ENCODE data around the gene GNG8.
"Not testable (repeated sequence)": the region's sequence is repeated elsewhere in the genome, so short reads cannot be mapped to it uniquely, and the experiment has no call there.

Gene GNG8

GRCh38 chr19:46646402-46646801, 10.4 kb upstream of the GNG8 start:
- ATAC-seq (no peak), DNase-seq (no peak)

DNA sequence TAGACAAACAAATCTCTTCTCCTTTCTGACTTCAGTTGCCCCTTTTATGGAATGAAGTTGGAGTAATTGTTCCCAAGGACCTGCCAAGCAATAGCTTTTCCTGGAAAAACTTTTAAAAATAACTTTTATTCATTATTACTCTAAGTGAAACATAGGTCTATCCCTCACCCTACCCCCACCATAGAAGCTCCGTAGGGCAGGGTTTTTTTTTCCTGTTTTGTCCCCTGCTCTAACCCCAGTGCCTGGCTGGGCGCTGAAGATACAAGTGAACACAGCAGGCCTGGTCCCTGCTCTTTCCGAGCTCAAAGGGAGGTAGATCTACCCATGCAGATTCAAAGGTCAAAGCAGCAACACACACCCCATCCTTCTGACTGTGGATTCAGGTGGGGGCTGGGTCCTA, 8.7 kb upstream of the GNG8 start:
- DNase-seq (no peak), ATAC-seq (no peak)

DNA sequence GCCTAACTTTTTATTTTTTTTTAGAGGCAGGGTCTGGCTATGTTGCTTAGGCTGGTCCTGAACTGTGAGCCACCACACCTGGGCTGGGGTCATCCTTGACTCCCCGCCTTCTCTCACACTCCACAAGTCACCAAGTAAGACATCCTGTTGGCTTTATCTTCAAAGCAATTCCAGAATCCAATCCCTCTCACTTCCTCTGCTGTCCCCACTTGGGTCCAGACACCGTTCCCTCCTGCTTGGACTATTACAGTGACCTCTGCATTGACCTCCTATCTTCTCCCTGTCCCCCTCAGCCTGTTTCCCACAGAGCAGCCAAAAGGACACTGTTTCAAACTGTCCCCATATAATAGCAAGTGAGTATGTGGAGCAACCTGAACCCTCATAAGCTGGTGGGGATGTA, 4.7 kb upstream of the GNG8 start:
- DNase-seq = no peak
- no peak for ATAC-seq

GRCh38 chr19:46639358-46640182, 3.6 kb upstream of the GNG8 start:
- no peak for DNase-seq
- no peak for ATAC-seq

GRCh38 chr19:46637224-46637623, 1.2 kb upstream of the GNG8 start:
- no peak for DNase-seq

GRCh38 chr19:46634656-46635218, 1.3 kb downstream of the GNG8 start:
- ATAC-seq = no peak
- DNase-seq = no peak

More at GRCh38 chr19:46637224-46637623, 1.2 kb upstream of the GNG8 start:
- ATAC-seq = no peak

DNA sequence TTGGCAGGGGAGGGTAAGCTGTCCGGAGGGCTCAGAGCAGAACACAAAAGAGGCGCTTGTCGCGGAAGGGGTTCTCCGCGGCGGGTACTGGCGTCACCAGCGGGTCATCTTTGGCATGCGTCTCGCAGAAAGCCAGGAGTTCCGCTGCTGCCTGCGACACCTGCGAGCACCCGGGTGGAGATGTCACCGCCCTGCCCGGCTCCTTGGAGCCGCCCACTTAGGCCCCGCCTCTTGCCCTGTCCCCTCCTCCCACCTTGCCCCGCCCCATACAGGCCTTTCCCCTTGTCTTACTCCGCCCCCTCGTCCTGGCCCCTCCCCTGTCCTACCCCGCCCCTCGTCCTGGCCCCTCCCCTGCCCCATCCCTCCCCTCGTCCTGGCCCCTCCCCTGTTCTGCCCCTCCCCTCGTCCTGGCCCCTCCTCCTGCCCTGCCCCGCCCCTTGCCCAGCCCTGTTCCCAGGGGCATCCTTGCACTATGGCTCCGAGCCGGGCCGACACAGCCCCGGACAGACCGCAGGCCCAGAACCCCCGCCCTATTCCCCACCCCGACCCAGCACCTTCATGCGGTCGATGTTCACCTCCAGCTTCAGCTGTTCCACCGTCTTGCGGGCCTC, 1.9 kb downstream of the GNG8 start:
- DNase-seq (peak; percentile 98), ATAC-seq (peak; percentile 51)

DNA sequence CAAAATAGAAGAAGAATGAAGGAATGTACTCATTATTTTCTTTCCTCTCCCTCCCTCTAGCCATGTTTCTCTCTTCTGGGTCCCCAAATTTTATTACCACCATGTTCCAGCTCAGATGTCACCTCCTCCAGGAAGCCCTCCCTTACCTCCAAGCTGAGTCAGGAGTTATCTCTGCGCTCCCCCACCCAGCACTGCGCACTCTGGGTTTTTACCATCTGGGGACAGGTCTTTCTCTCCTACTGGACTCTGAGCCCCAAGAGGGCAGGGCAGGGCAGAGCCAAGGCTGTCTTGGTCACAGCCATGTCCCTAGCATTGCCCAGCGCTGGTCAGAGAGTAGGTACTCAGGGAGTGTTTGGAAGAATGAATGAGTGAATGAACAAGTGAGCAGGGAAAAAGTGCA, 2.9 kb downstream of the GNG8 start:
- DNase-seq (no peak), ATAC-seq (no peak)

- ATAC-seq (no peak), DNase-seq (no peak)
Observed at GRCh38 chr19:46631481-46631880, 4.5 kb downstream of the GNG8 start.

DNA sequence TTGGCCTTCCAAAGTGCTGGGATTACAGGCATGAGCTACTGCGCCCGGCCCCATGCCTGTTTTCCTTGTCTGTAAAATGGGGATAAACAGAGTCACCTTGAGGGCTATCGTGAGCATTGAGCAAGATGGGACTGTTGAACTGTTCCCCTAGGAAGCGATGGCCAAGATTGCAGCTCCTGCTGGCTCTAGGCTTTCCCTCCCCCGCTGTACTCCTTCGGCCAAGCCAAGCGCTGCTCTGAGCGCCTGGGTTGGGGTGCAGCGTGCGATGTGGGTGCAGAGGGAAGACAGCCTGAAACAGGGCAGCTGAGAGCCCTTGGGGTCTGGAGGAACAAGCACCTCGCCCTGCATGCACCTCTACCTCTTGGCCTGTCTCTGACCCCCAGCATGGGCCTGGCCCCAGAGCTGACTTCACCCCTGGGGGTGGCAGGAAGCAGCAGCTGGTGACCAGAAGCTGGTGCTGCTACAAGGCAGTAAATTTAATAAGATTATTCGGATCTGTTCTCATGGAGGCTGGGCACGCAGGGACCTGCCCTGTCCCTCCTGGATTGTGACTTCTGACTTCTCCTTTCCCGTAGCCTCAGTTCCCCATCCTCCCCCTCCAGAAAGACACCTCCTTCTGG, 5.3 kb downstream of the GNG8 start:
- DNase-seq = no peak

DNA sequence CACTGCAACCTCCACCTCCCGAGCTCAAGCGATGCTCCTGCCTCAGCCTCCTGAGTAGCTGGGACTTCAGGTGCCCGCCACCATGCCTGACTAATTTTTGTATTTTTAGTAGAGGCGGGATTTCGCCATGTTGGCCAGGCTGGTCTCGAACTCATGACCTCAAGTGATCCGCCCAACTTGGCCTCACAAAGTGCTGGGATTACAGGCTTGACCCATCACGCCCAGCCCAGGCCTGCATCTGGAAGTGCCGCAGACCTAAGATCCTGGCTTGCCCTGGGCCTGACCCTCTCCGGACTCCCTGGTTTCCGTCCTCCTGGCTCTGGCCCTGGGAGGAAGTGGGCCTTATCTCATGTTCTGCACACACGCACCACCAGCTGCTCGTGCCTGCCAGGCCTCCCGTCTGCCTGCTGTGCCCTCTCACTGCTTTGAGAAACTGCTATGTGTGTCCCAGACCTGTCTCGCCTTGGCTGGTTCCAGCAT, 6.4 kb downstream of the GNG8 start:
- no peak for ATAC-seq
- no peak for DNase-seq

More for the DNA sequence above, 5.3 kb downstream of the GNG8 start:
- ATAC-seq = no peak

DNA sequence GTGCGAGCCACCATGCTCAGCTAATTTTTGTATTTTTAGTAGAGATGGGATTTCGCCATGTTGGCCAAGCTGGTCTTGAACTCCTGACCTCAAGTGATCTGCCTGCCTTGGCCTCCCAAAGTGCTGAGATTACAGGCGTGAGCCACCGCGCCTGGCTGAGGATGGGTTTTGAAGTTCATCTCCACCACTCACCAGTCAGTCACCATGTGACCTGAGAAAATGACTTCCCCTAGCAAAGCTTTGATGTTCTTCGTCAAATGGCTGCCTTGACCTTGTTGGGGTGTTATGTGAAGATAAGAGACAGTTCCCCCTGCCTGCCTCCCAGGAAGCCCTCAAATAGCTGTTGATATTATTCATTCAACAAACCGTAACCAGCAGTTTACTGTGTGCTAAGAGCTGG, 7.0 kb downstream of the GNG8 start:
- ATAC-seq, DNase-seq: not testable (repeated sequence)

DNA sequence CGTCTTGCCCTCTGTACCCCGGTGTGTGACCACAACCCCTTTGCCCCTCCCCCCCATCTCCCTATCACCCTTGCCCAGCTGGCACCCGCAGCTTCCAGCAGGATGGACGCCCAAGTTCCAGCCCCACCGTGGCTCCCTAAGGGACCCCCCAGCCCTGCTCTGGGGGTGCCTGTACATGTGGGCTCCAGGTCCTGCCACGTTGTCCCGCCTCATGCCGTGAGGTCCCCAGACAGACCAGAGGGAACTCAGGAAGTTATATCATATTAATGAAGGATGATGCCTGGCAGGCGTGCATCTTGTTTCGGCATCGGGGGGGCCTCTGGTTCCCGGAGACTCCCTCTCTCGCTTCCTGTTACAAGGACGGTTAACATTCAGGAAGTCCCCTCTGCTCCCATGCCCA, 9.6 kb downstream of the GNG8 start:
- DNase-seq = no peak
- ATAC-seq = no peak

DNA sequence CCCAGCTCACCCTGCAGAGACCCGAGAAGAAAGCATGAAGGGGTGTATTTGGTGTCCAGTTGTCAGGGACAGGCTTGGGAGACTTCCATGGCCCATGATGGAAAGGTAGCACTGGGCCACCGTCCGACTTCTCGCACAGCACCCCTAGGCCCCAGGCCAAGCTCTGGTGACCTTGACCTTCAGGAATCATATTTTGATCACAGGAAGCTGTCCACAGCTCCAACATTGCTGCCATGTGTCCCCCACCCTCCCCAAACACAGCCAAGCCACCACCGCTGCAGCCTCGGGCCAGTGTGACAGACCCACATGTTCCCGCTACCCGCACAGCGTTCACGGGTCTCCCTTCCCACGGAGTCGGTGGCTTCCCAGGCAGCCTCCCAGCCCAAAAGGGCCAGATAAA, 10.3 kb downstream of the GNG8 start:
- ATAC-seq = no peak

DNA sequence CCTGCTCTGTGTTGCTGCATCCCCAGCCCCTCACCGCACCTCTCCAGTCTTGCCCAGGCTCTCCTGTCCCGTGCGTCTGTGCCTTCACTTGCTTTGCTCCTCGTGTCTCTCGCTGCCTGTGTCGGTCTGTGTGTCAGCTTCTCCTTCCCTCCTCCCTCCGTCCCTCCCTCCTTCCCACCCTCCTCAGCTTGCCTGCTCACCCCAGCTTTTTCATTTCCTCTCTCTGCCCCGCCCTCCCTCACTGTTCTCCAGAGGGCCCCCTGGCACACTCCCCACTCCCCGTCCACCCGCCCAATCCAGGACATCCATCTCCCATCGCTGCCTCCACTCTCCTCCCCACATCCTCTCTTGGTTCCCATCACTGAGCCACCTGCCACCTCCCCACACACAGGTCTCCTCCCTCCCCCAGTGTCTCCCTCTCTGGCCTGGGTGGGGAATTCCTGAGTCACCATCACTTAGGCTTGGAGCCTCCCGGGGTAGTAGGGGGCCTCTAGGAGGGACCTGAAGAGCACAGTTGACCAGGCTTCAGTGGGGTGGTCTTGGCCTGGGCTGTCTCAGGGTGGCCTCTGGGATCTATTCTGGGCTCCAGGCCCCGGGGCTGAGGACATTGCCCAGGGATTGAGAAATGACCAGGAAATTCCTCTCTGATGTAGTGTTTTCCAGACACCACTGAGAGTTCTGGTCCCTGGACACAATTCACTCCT, 10.9 kb downstream of the GNG8 start, which contains the start of gene PTGIR:
PTGIR (minus strand) TSS at position 132 of the 704 bp plus-strand sequence. CDS start 864 bp downstream, outside the sequence.
- peak; percentile 71 for DNase-seq
- peak; percentile 76 for ATAC-seq

More for the DNA sequence above, 10.3 kb downstream of the GNG8 start:
- DNase-seq = no peak

- DNase-seq (no peak), ATAC-seq (no peak)
Observed at GRCh38 chr19:46623915-46624502, 12.0 kb downstream of the GNG8 start.

DNA sequence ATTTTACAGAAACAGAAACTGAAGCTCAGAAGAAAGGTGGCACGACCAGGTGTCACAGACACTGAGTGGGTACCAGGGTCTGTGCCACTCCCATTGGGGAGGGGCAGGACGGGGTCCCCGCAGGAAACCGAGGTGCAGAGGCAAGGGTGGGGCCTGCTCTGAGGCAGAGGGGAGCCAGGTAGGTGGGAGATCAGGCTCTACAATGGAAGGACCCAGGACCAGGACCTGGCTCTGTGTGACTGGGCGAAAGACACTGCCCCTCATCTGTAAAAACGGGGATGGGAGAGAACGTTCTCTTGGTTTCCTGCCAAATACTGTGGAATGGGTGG, 13.9 kb downstream of the GNG8 start:
- no peak for DNase-seq
- ATAC-seq = no peak

GRCh38 chr19:46621191-46622117, 14.5 kb downstream of the GNG8 start:
- peak; percentile 63 for DNase-seq

DNA sequence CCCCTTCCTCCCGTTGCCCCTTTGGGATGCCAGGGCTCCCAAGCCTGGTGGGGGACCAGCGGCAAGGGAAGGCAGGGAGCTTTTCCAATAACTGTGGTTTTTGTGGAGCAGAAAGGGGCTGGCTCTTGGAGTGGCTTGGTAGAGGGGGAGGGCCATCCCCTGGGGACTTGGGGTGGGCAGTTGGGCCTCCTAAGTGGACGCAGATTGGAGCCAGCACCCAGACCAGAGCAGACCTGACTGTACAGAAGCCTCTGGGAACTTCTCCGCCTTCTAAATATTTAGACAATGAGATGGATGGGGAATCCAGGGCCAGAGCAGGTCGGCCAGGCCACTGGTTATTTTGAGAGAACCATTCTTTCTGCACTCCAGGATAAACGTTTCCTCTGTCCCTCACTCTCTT, 15.3 kb downstream of the GNG8 start:
- DNase-seq (no peak), ATAC-seq (no peak)

More at GRCh38 chr19:46621191-46622117, 14.5 kb downstream of the GNG8 start:
- no peak for ATAC-seq

GRCh38 chr19:46620267-46620666, 15.7 kb downstream of the GNG8 start:
- ATAC-seq = no peak
- no peak for DNase-seq

All from stimulated activated naive CD8-positive, alpha-beta T cell treated with anti-CD3 and anti-CD28 coated beads, Interleukin-15, Interleukin-2, amounts not matched to agents 100 U/mL and 50 U/mL, for 24 hours (primary cell).